OCI-LY7 (cell line): Measurements from ENCODE around the gene RAI2. TPM values are rescaled to one million over a fixed set of nuclear protein-coding genes. Genes with fewer than 3 reads are reported as not detected.

Experiments
- BruUV-seq: library from RNA; stranded (reverse); fragments of 400-500 nt; replicated peaks from 2 replicates; lab custom pipeline; 2021; lab: Mats Ljungman, UMichigan
- CTCF ChIA-PET: fragments of 300-600 bp; sonication (Branson Sonifier 250); formaldehyde crosslinking; loops from one replicate; lab custom pipeline; 2022; ENCODE audit warnings: antibody characterized with exemption; ENCODE audit not compliant: unreplicated experiment; lab: Charles Lee
- POLR2A ChIA-PET: fragments of 300-600 bp; sonication (Branson Sonifier 250); formaldehyde crosslinking; loops from one replicate; lab custom pipeline; 2022; ENCODE audit warnings: antibody characterized with exemption; lab: Charles Lee
- DNase-seq: peaks from one replicate; pipeline ENCODE4 v3.0.0-alpha.2; 2015; ENCODE audit warnings: low spot score
- H2AFZ ChIP-seq: fragments of 200-600 bp; sonication (generic), shearing (Covaris generic); 2 replicates; pipeline ENCODE4 v1.6.1; 2014; ENCODE audit warnings: mild to moderate bottlenecking, antibody characterized with exemption, low read length, moderate library complexity
- H3K27ac ChIP-seq: fragments of 200-600 bp; sonication (generic); 2 replicates; pipeline ENCODE4 v1.5.1; 2014; ENCODE audit warnings: mixed run types, low read depth, mild to moderate bottlenecking, moderate library complexity, low read length, inconsistent platforms; ENCODE audit not compliant: poor library complexity, severe bottlenecking
- H3K36me3 ChIP-seq: fragments of 200-600 bp; sonication (generic); 2 replicates; pipeline ENCODE4 v1.6.1; 2014; ENCODE audit warnings: mild to moderate bottlenecking, antibody characterized with exemption, low read length, moderate library complexity, mixed read lengths; ENCODE audit not compliant: insufficient read depth
- H3K4me1 ChIP-seq: fragments of 200-600 bp; sonication (generic); 2 replicates; pipeline ENCODE4 v1.5.1; 2014; ENCODE audit warnings: mild to moderate bottlenecking, low read length; ENCODE audit not compliant: insufficient read depth, poor library complexity, severe bottlenecking
- H3K4me2 ChIP-seq: fragments of 200-600 bp; sonication (generic); 2 replicates; pipeline ENCODE4 v1.6.1; 2014; ENCODE audit warnings: mild to moderate bottlenecking, low read length
- H3K4me3 ChIP-seq: fragments of 200-600 bp; sonication (generic); 2 replicates; pipeline ENCODE4 v1.5.1; 2014; ENCODE audit warnings: mild to moderate bottlenecking, low read depth, low read length; ENCODE audit not compliant: poor library complexity, severe bottlenecking
- H3K79me2 ChIP-seq: fragments of 200-600 bp; sonication (generic); 2 replicates; pipeline ENCODE4 v1.6.1; 2016; ENCODE audit warnings: low read depth, mild to moderate bottlenecking, low read length, moderate library complexity, mixed read lengths; ENCODE audit not compliant: insufficient read depth
- H3K9me2 ChIP-seq: fragments of 200-600 bp; sonication (generic); 2 replicates; pipeline ENCODE4 v1.6.1; 2016; ENCODE audit warnings: mild to moderate bottlenecking, low read length, mixed read lengths; ENCODE audit not compliant: insufficient read depth
- H3K9me3 ChIP-seq: fragments of 200-600 bp; sonication (generic); 2 replicates; pipeline ENCODE4 v1.6.1; 2014; ENCODE audit warnings: mild to moderate bottlenecking, mixed run types, low read length, mixed read lengths
- H4K20me1 ChIP-seq: fragments of 200-600 bp; sonication (generic); 2 replicates; pipeline ENCODE4 v1.6.1; 2014; ENCODE audit warnings: mild to moderate bottlenecking, antibody characterized with exemption, low read length, moderate library complexity, mixed read lengths; ENCODE audit not compliant: insufficient read depth
- EZH2phosphoT487 ChIP-seq: fragments of 200-600 bp; sonication (generic); IDR thresholded peaks from 2 replicates; pipeline ENCODE4 v1.6.1; 2018; ENCODE audit warnings: low read depth, borderline replicate concordance, mild to moderate bottlenecking, mixed run types, antibody characterized with exemption, low read length, moderate library complexity, mixed read lengths
- intact Hi-C: fragments of 100-400 bp; cut with micrococcal nuclease; formaldehyde crosslinking; loops from one replicate; pipeline ENCODE4 v1.10.0; 2022; ENCODE audit not compliant: unreplicated experiment
- total RNA-seq, 2 experiments: library from RNA; depleted of rRNA in 1 of 2; stranded (reverse); fragments of >200 nt in 1 of 2; shearing (Covaris generic) in 1 of 2; gene quantifications; 2 replicates each; pipeline ENCODE4 v1.2.3, GENCODE V29; 2014 to 2022
- TF ChIP-seq, protein P1 (sequence below): fragments of 200-600 bp; sonication (generic); conservative IDR thresholded peaks from 2 replicates; pipeline ENCODE4 v1.5.1; 2014; ENCODE audit warnings: mild to moderate bottlenecking, antibody characterized with exemption, low read length, moderate library complexity, mixed read lengths

The RAI2 gene
- total RNA-seq, 2 experiments from 2014 or later = not detected

DNA sequence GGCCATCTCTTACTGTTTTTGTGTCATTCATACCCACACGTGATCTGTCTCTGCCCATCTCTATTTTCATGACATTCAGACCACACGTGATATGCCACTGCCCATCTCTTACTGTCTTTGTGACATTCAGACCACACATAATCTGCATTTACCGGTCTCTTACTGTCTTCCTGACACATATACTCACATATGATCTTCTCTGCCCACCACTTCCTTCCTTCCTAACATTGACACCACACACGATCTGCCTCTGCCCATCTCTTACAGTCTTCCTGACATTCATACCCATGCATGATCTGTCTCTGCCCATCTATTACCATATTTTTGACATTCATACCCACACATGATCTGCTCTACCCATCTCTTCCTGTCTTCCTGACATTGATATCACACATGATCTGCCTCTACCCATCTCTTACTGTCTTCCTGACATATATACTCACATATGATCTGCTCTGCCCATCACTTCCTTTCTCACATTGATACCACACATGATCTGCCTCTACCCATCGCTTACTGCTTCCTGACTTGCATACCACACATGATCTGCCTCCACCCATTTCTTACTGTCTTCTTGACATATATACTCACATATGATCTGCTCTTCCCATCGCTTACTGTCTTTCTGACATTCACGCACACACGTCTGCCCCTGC lies 87.7 kb downstream of the RAI2 start:
- no peaks in the 10 kb centered on the region for H3K4me1 ChIP-seq

DNA sequence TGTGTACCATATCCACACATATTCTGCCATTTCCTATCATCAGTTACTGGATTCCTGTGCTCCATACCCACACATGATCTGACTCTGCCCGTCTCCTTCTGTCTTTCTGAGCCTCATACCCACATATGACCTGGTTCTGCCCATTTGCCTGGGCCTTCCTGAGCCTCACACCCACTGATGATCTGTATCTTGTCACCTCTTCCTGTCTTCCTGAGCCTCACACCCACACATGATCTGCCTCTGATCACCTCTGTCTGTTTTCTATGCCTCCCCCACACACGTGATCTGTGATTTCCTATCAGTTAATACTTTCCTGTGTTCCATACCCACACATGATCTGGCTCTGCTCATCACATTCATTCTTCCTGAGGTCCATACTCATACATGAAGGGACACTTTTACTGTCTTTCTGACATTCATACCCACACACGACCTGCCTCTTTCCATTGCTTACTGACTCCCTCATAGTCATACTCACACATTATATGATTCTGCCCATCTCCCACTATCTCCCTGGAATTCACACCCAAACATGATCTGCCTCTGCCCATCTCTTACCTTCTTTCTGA lies 91.3 kb downstream of the RAI2 start:
- BruUV-seq = no TSS peak
- no peak for DNase-seq
- Histone ChIP-seq H2AFZ (no peak overlapping the region), H3K4me2 (no peak overlapping the region), H3K79me2 (no peaks in the 10 kb centered on the region), H3K4me1 (no peaks in the 10 kb centered on the region), H3K4me3 (no peak overlapping the region), H4K20me1 (no peaks in the 10 kb centered on the region), H3K36me3 (no peaks in the 10 kb centered on the region), H3K9me3 (no peaks in the 10 kb centered on the region), H3K9me2 (no peaks in the 10 kb centered on the region), H3K27ac (no peak overlapping the region)
- intact Hi-C loops = no loop called here
- ChIA-PET CTCF (no interaction called here), POLR2A (no interaction called here)
- TF ChIP-seq EZH2phosphoT487 = no peak
- TF ChIP-seq, protein P1, sequence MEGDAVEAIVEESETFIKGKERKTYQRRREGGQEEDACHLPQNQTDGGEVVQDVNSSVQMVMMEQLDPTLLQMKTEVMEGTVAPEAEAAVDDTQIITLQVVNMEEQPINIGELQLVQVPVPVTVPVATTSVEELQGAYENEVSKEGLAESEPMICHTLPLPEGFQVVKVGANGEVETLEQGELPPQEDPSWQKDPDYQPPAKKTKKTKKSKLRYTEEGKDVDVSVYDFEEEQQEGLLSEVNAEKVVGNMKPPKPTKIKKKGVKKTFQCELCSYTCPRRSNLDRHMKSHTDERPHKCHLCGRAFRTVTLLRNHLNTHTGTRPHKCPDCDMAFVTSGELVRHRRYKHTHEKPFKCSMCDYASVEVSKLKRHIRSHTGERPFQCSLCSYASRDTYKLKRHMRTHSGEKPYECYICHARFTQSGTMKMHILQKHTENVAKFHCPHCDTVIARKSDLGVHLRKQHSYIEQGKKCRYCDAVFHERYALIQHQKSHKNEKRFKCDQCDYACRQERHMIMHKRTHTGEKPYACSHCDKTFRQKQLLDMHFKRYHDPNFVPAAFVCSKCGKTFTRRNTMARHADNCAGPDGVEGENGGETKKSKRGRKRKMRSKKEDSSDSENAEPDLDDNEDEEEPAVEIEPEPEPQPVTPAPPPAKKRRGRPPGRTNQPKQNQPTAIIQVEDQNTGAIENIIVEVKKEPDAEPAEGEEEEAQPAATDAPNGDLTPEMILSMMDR = no peak

More for the DNA sequence above, 87.7 kb downstream of the RAI2 start:
- Histone ChIP-seq H3K4me3 (no peak overlapping the region), H3K9me2 (no peaks in the 10 kb centered on the region), H3K9me3 (no peaks in the 10 kb centered on the region), H2AFZ (no peak overlapping the region), H4K20me1 (no peaks in the 10 kb centered on the region), H3K79me2 (no peaks in the 10 kb centered on the region), H3K36me3 (no peaks in the 10 kb centered on the region), H3K4me2 (no peak overlapping the region), H3K27ac (no peak overlapping the region)
- POLR2A ChIA-PET = no interaction called here
- DNase-seq = no peak
- intact Hi-C loops = no loop called here
- CTCF ChIA-PET = no interaction called here
- BruUV-seq = no TSS peak
- TF ChIP-seq, protein P1 = no peak
- TF ChIP-seq EZH2phosphoT487 = no peak

DNA sequence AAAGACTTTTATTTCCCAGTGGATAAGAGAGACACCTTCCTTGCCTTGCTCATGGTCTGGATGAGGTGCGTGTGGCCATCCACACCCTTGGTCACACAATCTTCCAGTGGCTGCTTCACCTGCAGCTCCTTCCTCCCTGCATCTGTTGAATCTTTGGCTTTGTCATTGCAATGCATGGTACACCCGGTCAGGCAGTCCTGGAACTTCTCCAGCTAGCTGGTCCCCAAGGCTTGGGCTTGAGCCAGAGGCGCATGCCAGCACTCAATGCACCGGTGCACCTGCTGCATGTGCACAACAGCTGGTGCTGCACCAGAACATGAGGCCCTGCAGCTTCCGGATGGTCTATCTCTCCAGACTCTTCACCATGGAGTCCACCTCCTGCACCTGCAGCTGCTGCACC lies 92.1 kb downstream of the RAI2 start:
- no TSS peak for BruUV-seq
- DNase-seq = no peak
- Histone ChIP-seq H3K4me3 (no peak overlapping the region), H4K20me1 (no peaks in the 10 kb centered on the region), H3K9me3 (no peaks in the 10 kb centered on the region), H3K36me3 (no peaks in the 10 kb centered on the region), H3K4me2 (no peak overlapping the region), H3K79me2 (no peaks in the 10 kb centered on the region), H3K4me1 (no peaks in the 10 kb centered on the region), H3K27ac (no peak overlapping the region), H3K9me2 (no peaks in the 10 kb centered on the region), H2AFZ (no peak overlapping the region)
- TF ChIP-seq, protein P1 = no peak
- no peak for TF ChIP-seq EZH2phosphoT487
- intact Hi-C loops = no loop called here
- ChIA-PET CTCF (no interaction called here), POLR2A (no interaction called here)
